SU-DHL-6 (cell line): ENCODE measurements around the gene EEFSEC.

Experiments
- H2AFZ ChIP-seq: fragments of 200-600 bp; sonication (generic); 2 replicates; pipeline ENCODE4 v1.6.1; 2014; ENCODE audit warnings: low read depth, mild to moderate bottlenecking, moderate library complexity, mixed read lengths, antibody characterized with exemption, low read length; ENCODE audit not compliant: severe bottlenecking
- H3F3A ChIP-seq: fragments of 200-600 bp; shearing (Covaris generic); 2 replicates; pipeline ENCODE4 v1.6.0; 2016; ENCODE audit warnings: antibody characterized with exemption, mild to moderate bottlenecking; ENCODE audit not compliant: insufficient read depth
- H3K27ac ChIP-seq: fragments of 200-600 bp; sonication (generic); 2 replicates; pipeline ENCODE4 v1.5.1; 2016; ENCODE audit warnings: low read depth, mild to moderate bottlenecking, low read length, moderate library complexity, mixed read lengths
- H3K27me3 ChIP-seq: fragments of 200-600 bp; sonication (generic), shearing (Covaris generic); 2 replicates; pipeline ENCODE4 v1.6.0; 2014; ENCODE audit warnings: mild to moderate bottlenecking, low read length
- H3K36me3 ChIP-seq: fragments of 200-600 bp; sonication (generic); 2 replicates; pipeline ENCODE4 v1.6.1; 2014; ENCODE audit warnings: mild to moderate bottlenecking, low read length, mixed read lengths
- H3K4me2 ChIP-seq: fragments of 300-600, 200-600 bp; shearing (Covaris generic), sonication (generic); 2 replicates; pipeline ENCODE4 v1.6.0; 2014; ENCODE audit warnings: low read length, low read depth, mild to moderate bottlenecking; ENCODE audit not compliant: poor library complexity, severe bottlenecking
- H3K4me3 ChIP-seq: fragments of 200-600 bp; sonication (generic); 2 replicates; pipeline ENCODE4 v1.5.1; 2014; ENCODE audit warnings: antibody characterized with exemption, low read length, mild to moderate bottlenecking, mixed read lengths; ENCODE audit not compliant: insufficient read depth, poor library complexity, severe bottlenecking
- H3K79me2 ChIP-seq: fragments of 200-600 bp; sonication (generic); 2 replicates; pipeline ENCODE4 v1.6.1; 2014; ENCODE audit warnings: mild to moderate bottlenecking, low read length, moderate library complexity; ENCODE audit not compliant: insufficient read depth
- H3K9ac ChIP-seq: fragments of 200-600 bp; sonication (generic); 2 replicates; pipeline ENCODE4 v1.7.0; 2014; ENCODE audit warnings: mild to moderate bottlenecking, low read length
- H3K9me2 ChIP-seq: fragments of 200-600 bp; sonication (generic); replicated peaks from 2 replicates; pipeline ENCODE4 v1.6.1; 2014; ENCODE audit warnings: low read length; ENCODE audit not compliant: insufficient read depth
- H3K9me3 ChIP-seq: fragments of 200-600 bp; sonication (generic); 2 replicates; pipeline ENCODE4 v1.6.1; 2014; ENCODE audit warnings: low read length, mixed read lengths; ENCODE audit not compliant: insufficient read depth
- H4K20me1 ChIP-seq: fragments of 200-600 bp; sonication (generic); 2 replicates; pipeline ENCODE4 v1.6.1; 2014; ENCODE audit warnings: low read depth, mild to moderate bottlenecking, antibody characterized with exemption, low read length, moderate library complexity, mixed read lengths
- EZH2phosphoT487 ChIP-seq: fragments of 200-600 bp; sonication (generic), shearing (Covaris generic); conservative IDR thresholded peaks from 2 replicates; pipeline ENCODE4 v1.6.1; 2018; ENCODE audit warnings: mild to moderate bottlenecking, antibody characterized with exemption, low read length, moderate library complexity, mixed read lengths
- TF ChIP-seq, protein P1 (sequence below): fragments of 200-600 bp; sonication (generic); IDR thresholded peaks from one replicate; pipeline ENCODE4 v1.5.1; 2017; ENCODE audit warnings: antibody characterized with exemption, mild to moderate bottlenecking, low read length, moderate library complexity; ENCODE audit not compliant: insufficient read depth, poor library complexity, severe bottlenecking

The EEFSEC gene

DNA sequence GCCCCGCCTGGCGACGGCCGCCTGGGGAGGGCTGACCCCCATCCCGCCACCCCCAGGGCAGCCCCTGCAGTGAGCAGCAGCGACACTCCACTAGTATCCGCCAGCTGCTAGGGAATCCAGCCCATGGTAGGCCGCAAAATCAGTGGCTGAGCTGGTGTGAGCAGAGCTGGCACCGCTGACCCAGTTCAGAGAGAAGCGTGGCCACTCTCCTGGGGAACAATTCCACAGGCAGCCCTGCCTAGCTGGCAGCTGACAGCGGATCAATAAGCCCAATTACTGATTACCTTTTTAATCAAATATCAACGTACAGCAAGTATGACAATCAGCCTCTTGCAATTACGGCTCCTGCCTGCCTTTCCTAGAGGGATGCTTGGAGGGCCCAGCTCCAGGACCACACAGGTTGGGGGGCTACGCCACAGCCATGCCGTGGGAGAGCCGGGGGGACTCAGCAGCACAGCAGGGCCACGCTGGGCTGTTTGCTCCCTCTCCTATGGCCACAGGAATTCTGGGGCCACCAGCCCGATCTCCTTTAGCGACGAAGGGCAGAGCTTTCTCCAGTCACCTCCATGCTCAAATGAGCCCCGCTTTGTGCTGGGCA, 299.5 kb downstream of the EEFSEC start:
- Histone ChIP-seq H3K27ac (no peak overlapping the region), H3F3A (no peaks in the 10 kb centered on the region), H4K20me1 (no peaks in the 10 kb centered on the region), H3K36me3 (no peaks in the 10 kb centered on the region), H3K9ac (no peak overlapping the region), H3K79me2 (no peaks in the 10 kb centered on the region), H2AFZ (no peak overlapping the region), H3K4me2 (no peak overlapping the region), H3K9me2 (no peaks in the 10 kb centered on the region), H3K27me3 (no peaks in the 10 kb centered on the region), H3K4me3 (no peak overlapping the region), H3K9me3 (no peaks in the 10 kb centered on the region)
- TF ChIP-seq, protein P1, sequence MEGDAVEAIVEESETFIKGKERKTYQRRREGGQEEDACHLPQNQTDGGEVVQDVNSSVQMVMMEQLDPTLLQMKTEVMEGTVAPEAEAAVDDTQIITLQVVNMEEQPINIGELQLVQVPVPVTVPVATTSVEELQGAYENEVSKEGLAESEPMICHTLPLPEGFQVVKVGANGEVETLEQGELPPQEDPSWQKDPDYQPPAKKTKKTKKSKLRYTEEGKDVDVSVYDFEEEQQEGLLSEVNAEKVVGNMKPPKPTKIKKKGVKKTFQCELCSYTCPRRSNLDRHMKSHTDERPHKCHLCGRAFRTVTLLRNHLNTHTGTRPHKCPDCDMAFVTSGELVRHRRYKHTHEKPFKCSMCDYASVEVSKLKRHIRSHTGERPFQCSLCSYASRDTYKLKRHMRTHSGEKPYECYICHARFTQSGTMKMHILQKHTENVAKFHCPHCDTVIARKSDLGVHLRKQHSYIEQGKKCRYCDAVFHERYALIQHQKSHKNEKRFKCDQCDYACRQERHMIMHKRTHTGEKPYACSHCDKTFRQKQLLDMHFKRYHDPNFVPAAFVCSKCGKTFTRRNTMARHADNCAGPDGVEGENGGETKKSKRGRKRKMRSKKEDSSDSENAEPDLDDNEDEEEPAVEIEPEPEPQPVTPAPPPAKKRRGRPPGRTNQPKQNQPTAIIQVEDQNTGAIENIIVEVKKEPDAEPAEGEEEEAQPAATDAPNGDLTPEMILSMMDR: no peak
- TF ChIP-seq EZH2phosphoT487: no peak

DNA sequence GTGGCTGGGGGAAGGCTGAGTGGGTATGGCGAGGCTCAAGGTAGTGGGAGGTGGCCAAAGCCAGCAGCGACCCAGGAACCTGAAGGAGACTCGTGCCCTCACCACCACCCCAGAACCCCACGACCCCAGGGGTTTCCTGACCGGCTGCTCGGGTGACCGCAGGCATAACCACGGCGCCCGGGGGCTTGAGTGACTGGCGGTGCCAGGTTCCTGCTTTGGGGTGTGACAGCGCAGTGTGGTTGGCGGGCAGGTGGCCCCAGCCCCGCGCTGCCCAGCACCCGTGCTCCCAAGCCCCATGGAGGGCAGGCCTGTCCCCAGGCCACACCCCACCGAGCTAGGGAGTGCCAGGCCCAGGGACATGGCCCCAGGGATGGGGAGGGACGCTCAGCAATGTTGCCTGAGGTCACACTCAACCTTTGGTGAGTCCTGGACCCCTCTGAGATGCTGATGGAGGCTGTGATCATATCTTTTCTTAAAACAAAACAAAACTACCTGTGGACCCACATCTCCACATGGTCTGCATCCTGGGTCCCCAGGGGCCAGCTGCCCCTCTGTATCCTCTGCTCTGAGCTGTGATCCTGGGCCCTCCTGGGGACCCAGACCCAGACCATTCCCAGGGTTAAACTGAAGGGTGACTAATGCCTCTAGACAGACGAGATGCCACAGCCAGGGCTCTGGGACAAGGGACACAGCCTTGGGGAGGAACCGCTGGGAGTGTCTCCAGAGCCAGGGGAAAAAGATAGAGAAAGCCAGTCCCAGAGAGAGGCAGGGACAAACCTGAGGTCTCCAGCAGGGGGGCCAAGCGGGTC, 300.4 kb downstream of the EEFSEC start:
- no peak overlapping the region for H2AFZ ChIP-seq
- H3K4me2 ChIP-seq: no peak overlapping the region
- no peak for TF ChIP-seq EZH2phosphoT487
- TF ChIP-seq, protein P1: no peak
- no peaks in the 10 kb centered on the region for H3K9me2 ChIP-seq
- H4K20me1 ChIP-seq: no peaks in the 10 kb centered on the region
- no peaks in the 10 kb centered on the region for H3K36me3 ChIP-seq
- no peak overlapping the region for H3K4me3 ChIP-seq
- no peak overlapping the region for H3K27ac ChIP-seq
- no peaks in the 10 kb centered on the region for H3K79me2 ChIP-seq
- no peaks in the 10 kb centered on the region for H3K27me3 ChIP-seq
- H3K9me3 ChIP-seq: no peaks in the 10 kb centered on the region
- no peak overlapping the region for H3K9ac ChIP-seq
- no peaks in the 10 kb centered on the region for H3F3A ChIP-seq

DNA sequence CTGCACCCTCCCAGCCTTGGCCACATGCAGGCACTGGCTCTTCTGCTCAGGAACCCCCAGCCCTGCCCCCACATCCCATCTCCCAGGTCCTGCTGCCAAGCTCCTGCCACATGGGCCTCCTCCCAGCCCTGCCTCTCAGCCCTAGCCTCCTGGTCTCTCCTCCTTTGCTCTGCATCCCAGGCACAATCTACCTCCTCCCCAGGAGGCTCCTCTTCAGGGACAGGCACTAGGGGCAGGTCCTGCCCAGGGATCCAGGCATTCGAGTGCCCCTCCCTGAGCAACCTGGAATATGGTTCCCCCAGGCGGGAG, 301.0 kb downstream of the EEFSEC start:
- H3K9me2 ChIP-seq: no peaks in the 10 kb centered on the region
- H3K79me2 ChIP-seq: no peaks in the 10 kb centered on the region
- H3F3A ChIP-seq: no peaks in the 10 kb centered on the region
- no peaks in the 10 kb centered on the region for H3K27me3 ChIP-seq
- no peak overlapping the region for H3K27ac ChIP-seq
- H3K9me3 ChIP-seq: no peaks in the 10 kb centered on the region
- no peak overlapping the region for H2AFZ ChIP-seq
- TF ChIP-seq, protein P1: no peak
- TF ChIP-seq EZH2phosphoT487: no peak
- H3K36me3 ChIP-seq: no peaks in the 10 kb centered on the region
- H3K9ac ChIP-seq: no peak overlapping the region
- H3K4me3 ChIP-seq: no peak overlapping the region
- H3K4me2 ChIP-seq: no peak overlapping the region
- H4K20me1 ChIP-seq: no peaks in the 10 kb centered on the region
